H54 (cell line): ENCODE data around the gene SPOPL.

Experiments used
- DNase-seq: peaks from one replicate; pipeline ENCODE4 v3.0.0; 2011; ENCODE audit warnings: low spot score, mixed read lengths; ENCODE audit not compliant: insufficient read length
- FAIRE-seq: peaks from 3 replicates; lab custom pipeline; 2011; peaks lifted over from hg19 to GRCh38; lab: Jason Lieb, UNC
- POLR2A ChIP-seq: IDR thresholded peaks from 2 replicates; pipeline ENCODE4 v1.6.1; 2011; ENCODE audit warnings: low read depth, mild to moderate bottlenecking, low read length

SPOPL gene

GRCh38 chr2:138579556-138579955 lies 78.0 kb downstream of the SPOPL start:
- no peak for TF ChIP-seq POLR2A
- DNase-seq (no peak), FAIRE-seq (no peak)

GRCh38 chr2:138581909-138582308 lies 80.3 kb downstream of the SPOPL start:
- no peak for FAIRE-seq
- DNase-seq: no peak
- TF ChIP-seq POLR2A: no peak

- FAIRE-seq: no peak
- no peak for DNase-seq
- TF ChIP-seq POLR2A: no peak
Measured at GRCh38 chr2:138589663-138590062, 88.1 kb downstream of the SPOPL start.

GRCh38 chr2:138596403-138596802 lies 94.8 kb downstream of the SPOPL start:
- no peak for TF ChIP-seq POLR2A
- no peak for DNase-seq
- FAIRE-seq: no peak

- no peak for TF ChIP-seq POLR2A
- no peak for DNase-seq
- FAIRE-seq: no peak
Measured at GRCh38 chr2:138600732-138601457, 99.3 kb downstream of the SPOPL start.

- no peak for DNase-seq
- no peak for FAIRE-seq
- no peak for TF ChIP-seq POLR2A
Measured at GRCh38 chr2:138601458-138602165, 100.0 kb downstream of the SPOPL start.

DNA sequence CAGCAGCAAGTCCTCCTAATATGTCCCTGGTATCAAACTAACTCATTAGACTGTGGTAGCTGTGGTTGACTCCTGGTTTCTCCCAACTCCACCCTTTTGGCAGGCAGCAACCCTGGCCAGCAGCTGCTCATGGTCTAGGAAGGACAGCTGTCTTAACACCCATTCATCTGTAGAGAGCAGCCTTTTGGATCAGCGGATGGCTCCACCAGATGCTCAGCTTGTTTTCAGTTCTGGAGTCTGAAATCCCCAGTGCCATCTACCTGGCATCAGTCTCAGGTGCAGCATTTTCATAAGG lies 100.5 kb downstream of the SPOPL start:
- TF ChIP-seq POLR2A: no peak
- DNase-seq: no peak

DNA sequence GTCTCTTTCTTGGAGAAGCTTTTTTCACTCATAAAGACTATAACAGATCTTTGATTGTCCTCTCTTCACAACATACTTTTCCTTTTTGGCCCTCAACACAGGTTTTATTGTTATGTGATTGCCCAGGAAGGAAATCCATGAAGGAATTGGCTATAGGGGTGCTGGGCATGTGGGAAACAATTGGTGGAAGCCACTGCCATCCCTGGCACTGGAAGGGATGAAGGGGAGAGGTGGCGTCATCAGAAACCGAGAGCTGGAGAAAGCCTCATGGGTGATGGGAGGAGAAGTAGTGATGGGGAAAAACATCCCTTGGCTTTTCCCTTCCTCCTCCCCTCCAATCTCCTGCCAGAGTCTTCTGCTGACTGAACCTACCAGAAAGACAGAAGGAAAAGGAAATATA lies 106.2 kb downstream of the SPOPL start:
- DNase-seq: no peak
- TF ChIP-seq POLR2A: no peak
- no peak for FAIRE-seq

More for the DNA sequence above, 100.5 kb downstream of the SPOPL start:
- FAIRE-seq: no peak

- no peak for TF ChIP-seq POLR2A
- no peak for FAIRE-seq
- no peak for DNase-seq
Measured at GRCh38 chr2:138609446-138609845, 107.9 kb downstream of the SPOPL start.

DNA sequence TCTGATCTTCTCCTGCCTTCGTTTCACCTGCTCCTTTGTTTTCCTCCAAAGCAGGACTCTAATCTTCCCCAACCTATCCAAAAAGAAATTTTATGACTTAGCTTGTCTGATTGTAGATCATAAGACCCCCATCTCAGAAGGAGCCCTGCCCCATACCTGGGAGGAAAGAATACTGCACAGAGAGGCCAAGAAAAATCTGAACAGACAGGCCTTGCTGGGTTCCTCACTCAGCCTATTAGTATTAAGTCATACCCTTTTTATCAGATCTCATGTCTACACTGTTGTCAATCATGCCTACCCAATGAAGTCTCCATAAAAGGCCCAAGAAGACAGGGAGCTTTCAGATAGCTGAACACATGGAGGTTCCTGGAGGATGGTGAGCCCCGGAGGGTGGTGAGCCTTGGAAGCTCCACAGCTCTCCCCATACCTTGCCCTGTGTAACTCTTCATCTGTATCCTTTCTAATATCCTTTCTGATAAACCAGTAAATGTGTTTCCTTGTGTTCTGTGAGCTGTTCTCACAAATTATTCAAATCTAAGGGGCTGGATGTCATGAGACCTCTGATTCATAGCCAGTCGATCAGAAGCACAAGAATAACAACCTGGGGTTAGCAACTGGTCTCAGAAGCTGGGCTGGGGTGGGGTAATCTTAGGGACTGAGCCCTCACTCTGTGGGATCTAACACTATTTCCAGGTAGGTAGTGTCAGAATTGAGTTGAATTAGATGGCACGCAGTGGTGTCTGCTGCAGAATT lies 108.8 kb downstream of the SPOPL start:
- FAIRE-seq: no peak
- TF ChIP-seq POLR2A: no peak

DNA sequence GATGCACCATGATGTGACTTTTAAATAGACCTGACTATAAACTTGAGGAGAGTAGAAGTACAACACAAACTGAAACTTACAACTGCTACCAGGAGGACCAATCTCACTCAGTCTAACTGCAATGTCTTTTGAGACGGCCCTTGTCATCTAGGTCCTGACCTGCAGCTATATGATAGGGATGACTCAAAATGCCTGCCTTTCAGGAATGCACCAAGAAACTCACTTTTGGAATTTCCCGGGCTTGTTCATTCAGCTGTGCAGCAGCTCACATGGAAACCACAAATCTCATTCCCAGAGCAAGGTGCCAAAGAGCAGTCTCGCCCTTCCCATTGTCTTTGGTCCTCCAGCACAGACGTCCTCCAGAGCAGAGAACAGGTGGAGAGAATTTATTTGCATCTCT lies 113.7 kb downstream of the SPOPL start:
- DNase-seq (peak; percentile 56), FAIRE-seq (peak; percentile 83)
- no peak for TF ChIP-seq POLR2A

More for the DNA sequence above, 108.8 kb downstream of the SPOPL start:
- DNase-seq: no peak

GRCh38 chr2:138617026-138617425 lies 115.5 kb downstream of the SPOPL start:
- no peak for FAIRE-seq
- DNase-seq: no peak
- no peak for TF ChIP-seq POLR2A

DNA sequence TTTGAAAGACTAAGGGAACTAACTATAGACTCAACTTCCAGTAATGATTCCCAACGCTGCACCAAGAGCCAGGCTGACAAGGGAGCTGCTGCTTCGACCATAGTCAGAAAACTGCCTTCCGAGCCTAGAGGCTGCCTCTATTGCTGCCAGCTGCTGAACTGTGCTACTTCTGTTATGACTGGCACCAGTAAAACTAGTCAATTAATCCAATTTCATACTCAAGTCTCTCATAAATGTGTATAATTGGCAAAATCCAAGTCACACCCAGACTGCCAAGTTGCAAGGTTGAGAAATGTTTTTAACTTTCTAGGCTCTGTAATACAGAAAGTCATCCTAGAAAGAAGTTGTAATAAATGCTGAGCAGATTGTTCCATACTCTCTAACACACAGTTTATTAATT lies 117.4 kb downstream of the SPOPL start:
- FAIRE-seq (no peak), DNase-seq (no peak)
- no peak for TF ChIP-seq POLR2A

GRCh38 chr2:138620431-138620830 lies 118.9 kb downstream of the SPOPL start:
- DNase-seq (no peak), FAIRE-seq (no peak)
- no peak for TF ChIP-seq POLR2A
